ENCODE results near the gene P4HB.

The P4HB gene

DNA sequence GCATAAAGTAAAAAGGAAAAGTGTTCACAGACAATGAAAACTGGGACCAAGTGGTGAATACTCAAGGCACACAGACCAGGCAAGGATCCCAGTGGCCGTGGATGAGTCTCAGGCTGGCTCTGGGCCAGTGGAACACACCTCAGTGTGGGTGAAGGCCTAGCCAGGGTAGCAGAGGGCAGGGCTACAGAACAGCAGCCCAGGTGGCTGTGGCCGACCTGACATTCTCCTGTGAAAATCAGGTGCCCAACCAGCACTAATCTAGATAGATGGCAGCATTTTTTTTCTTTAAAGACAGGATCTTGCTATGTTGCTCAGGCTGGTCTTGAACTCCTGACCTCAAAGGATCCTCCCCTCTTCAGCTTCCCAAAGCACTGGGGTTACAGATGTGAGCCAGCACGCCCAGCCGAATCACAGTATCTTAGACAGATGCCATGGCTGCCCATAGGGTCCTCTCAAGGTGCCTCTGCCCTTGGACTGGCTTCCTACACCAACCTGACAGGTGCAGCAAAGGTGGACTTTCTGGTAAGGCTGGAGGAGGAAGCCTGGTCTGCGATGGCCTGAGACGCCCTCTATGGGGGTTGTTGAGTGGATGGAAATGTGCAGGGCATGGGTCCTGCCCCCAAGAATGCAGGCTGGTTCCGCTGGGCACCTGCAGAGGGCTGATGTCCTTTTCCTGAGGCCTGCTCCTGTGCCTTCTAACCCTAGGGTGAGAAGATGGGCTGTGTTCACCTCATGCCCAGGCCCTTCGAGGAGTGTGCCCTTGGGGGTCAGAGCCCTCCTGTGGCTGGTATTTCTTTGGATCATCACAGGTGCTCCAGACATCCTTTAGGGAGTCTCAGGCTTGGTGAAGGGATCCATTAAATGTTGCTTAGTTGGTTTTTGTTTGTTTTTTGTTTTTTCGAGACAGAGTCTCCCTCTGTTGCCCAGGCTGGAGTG, 3.8 kb upstream of the P4HB start:
- TF ChIP-seq, protein P1, sequence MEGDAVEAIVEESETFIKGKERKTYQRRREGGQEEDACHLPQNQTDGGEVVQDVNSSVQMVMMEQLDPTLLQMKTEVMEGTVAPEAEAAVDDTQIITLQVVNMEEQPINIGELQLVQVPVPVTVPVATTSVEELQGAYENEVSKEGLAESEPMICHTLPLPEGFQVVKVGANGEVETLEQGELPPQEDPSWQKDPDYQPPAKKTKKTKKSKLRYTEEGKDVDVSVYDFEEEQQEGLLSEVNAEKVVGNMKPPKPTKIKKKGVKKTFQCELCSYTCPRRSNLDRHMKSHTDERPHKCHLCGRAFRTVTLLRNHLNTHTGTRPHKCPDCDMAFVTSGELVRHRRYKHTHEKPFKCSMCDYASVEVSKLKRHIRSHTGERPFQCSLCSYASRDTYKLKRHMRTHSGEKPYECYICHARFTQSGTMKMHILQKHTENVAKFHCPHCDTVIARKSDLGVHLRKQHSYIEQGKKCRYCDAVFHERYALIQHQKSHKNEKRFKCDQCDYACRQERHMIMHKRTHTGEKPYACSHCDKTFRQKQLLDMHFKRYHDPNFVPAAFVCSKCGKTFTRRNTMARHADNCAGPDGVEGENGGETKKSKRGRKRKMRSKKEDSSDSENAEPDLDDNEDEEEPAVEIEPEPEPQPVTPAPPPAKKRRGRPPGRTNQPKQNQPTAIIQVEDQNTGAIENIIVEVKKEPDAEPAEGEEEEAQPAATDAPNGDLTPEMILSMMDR (IDR thresholded peaks at IDR 0.05; ENCODE audit: low read depth, low read length, missing control alignments), result no peak
- no peak overlapping the region for H3K4me3 ChIP-seq (replicated peaks; ENCODE audit: low read depth, low read length)
- DNase-seq (ENCODE audit: extremely low read depth, low read depth), result no peak

DNA sequence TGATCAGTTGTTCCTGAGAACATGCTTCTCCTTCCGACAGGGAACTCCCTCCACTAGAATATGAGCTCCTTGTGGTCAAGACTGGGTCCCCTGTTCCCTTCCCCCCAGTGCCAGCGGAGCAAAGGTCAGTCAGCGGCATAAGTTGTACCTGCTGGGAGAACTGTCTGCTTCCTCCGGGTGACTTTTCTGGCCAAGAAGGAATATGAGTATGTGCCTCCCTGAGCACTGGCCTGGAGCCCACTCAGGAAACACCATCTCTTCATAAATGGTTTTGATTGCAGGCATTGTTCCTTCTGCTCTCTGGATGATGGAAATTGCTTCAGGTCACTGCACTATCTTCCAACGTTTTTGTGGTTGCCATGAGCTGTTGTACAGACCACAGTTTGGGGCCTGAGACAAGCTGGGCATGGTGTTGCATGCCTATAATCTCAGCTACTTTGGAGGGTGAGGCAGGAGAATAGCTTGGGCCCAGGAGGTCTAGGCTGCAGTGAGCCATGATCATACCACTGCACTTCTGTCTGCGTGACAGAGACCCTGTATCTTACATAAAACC, 2.9 kb upstream of the P4HB start:
- H3K4me3 ChIP-seq (replicated peaks; ENCODE audit: low read depth, low read length), result no peak overlapping the region
- DNase-seq (ENCODE audit: extremely low read depth, low read depth), result no peak
- TF ChIP-seq, protein P1 (IDR thresholded peaks at IDR 0.05; ENCODE audit: low read depth, low read length, missing control alignments), result no peak

DNA sequence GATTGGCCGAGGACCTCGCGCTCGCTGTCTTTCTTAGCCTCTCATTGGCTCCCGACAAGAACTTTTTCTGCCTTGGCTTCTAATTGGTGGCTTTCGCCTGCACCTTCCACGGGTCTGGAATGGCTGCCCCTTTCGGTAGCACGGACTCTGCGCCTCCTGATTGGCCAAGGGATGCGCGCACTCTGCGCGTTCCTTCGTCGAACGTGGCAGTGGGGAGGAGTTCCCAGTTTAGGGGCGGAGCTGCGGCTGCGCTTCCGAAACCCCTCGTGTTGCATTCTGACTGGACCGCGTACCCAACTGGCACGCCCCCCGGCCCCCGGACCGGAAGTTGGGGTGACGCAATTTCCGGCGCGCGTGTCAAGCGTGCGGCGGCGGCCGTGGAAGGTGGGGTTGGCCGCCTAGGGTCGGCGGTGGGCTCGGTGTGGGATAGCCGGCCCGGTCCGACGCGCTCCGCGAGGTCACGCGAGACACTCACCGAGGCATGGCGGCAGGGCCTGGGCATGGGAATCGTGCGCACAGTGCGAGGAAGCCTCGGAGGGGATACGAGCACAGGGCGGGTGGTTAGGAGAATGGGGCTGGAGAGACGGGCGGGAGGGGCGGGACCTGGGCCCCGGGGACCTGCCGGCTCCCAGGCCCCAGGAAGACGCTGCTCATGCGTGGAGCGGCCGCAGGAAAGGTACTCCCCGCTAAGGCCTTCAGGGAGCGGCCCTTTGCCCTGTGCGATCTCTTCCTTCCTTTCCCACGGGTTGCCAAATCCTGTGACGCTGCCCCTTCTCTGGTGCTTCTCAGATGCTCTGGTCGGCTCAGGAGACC, 627 bp upstream of the P4HB start:
- H3K4me3 ChIP-seq (replicated peaks; ENCODE audit: low read depth, low read length), result peak overlapping the region; percentile 94
- DNase-seq (ENCODE audit: extremely low read depth, low read depth), result peak; percentile 100
- TF ChIP-seq, protein P1 (IDR thresholded peaks at IDR 0.05; ENCODE audit: low read depth, low read length, missing control alignments), result no peak

DNA sequence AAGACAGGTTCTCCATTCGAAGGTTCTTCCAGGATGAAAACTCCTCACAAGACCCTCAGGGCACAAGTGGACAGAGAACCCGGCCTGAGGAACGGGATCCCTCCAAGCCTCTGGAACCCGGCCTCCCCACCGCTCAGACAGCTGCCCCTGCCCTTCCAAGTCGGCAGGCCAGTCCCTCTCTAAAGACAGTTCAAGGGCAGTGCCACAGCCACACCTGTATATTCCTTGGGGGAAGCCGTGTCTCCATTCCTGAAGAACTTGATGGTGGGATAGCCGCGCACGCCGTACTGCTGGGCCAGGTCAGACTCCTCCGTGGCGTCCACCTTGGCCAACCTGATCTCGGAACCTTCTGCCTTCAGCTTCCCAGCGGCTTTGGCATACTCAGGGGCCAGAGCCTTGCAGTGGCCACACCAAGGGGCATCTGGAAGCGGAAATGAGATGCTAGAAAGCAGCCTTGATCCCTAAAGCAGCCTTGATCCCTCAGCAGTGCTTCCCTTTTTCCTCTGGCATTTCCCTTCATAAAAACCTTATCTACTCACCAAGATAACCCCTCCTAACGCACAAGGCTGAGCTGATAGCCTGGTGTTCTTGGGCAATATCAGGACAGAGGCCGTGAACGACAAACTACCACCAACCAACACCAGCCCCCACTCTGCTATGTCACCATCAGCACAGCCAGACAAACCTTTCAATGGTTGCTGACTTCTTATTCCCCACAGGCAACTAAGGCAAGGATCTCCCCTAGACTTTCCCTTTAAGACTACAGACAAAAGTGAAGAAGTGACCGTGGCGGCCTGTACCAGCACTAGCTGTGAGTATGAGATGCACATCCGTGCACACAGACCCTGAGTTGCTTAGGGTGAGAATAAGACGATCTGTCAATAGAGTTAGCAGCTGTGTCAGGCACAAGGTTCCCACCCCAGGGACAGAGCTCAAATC, 1.1 kb downstream of the P4HB start:
- DNase-seq (ENCODE audit: extremely low read depth, low read depth), result no peak
- TF ChIP-seq, protein P1 (IDR thresholded peaks at IDR 0.05; ENCODE audit: low read depth, low read length, missing control alignments), result no peak
- peak overlapping the region; percentile 92 for H3K4me3 ChIP-seq (replicated peaks; ENCODE audit: low read depth, low read length)

DNA sequence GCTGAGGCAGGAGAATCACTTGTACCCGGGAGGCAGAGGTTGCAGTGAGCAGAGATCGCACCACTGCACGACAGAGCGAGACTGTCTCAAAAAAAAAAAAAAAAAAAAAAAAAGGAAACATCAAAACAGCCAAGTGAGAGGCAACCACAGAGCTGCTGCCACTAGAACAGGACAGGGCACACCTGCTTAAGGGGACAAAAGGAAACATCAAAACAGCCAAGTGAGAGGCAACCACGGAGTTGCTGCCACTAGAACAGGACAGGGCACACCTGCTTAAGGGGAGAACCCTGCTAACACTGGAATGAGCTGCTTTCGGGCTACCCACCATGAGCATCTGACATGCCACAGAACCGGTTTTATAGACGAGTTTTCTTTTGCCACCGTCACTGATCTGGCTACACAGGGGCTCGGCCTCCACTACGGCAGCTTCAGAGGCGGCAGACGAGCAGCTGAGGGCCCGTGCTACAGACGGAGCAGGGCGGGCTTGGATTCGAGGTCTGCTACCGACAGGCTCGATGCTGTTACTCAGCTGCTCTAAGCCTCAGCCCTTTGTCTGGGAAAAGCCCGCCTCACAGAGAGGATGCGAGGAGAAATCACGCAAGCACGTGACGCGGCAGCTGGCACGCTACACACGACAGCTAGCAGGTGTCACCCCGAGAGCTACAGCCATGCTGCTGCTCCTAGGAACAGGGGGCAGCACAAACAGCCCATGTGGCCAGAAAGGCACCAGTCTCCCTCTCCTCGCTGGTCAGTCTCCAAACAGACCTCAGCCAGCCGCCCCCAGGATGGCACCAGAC, 2.0 kb downstream of the P4HB start:
- TF ChIP-seq, protein P1 (IDR thresholded peaks at IDR 0.05; ENCODE audit: low read depth, low read length, missing control alignments), result no peak
- no peak for DNase-seq (ENCODE audit: extremely low read depth, low read depth)
- peak overlapping the region; percentile 92 for H3K4me3 ChIP-seq (replicated peaks; ENCODE audit: low read depth, low read length)
